SK-N-SH (cell line): ENCODE data around the gene PIP5K1B.

Experiments
- CTCF ChIP-seq: fragments of 200-600 bp; sonication (generic); IDR thresholded peaks from 2 replicates; pipeline ENCODE4 v1.6.1; 2017; ENCODE audit warnings: antibody characterized with exemption, mild to moderate bottlenecking, moderate library complexity
- POLR2AphosphoS5 ChIP-seq: IDR thresholded peaks from 2 replicates; pipeline ENCODE4 v1.6.1; 2012; ENCODE audit warnings: low read depth, low read length
- RAD21 ChIP-seq: IDR thresholded peaks from 2 replicates; pipeline ENCODE4 v1.6.1; 2012; ENCODE audit warnings: mild to moderate bottlenecking, low read length
- SIN3A ChIP-seq: IDR thresholded peaks from 2 replicates; pipeline ENCODE4 v1.6.1; 2012; ENCODE audit warnings: low read depth, mild to moderate bottlenecking, low read length, moderate library complexity, borderline replicate concordance
- YY1 ChIP-seq: IDR thresholded peaks from 2 replicates; pipeline ENCODE4 v1.4.0; 2012; ENCODE audit warnings: low read depth, mild to moderate bottlenecking

- TF ChIP-seq CTCF (no peak), SIN3A (no peak), POLR2AphosphoS5 (no peak), YY1 (no peak), RAD21 (no peak)
These were observed 292.6 kb downstream of the PIP5K1B start for GRCh38 chr9:68997666-68998065.
